ENCODE measurements around the gene PKNOX2.

PKNOX2 gene

GRCh38 chr11:125167292-125167953 is 2.9 kb downstream of the PKNOX2 start:
- TF ChIP-seq SIN3A (IDR thresholded peaks at IDR 0.05; ENCODE audit: borderline replicate concordance, insufficient read depth, low read length) (0 out of 2 replicates have a peak, but pooled peaks have one; percentile 51), POLR2AphosphoS5 (IDR thresholded peaks at IDR 0.05; ENCODE audit: low read depth, low read length) (peak; percentile 60; the same call in 1 of the 2 replicates), TAF1 (IDR thresholded peaks at IDR 0.05; ENCODE audit: borderline replicate concordance, insufficient read depth, low read length) (no peak; the same call in 1 of the 2 replicates)

GRCh38 chr11:125167954-125168835 is 3.6 kb downstream of the PKNOX2 start:
- TF ChIP-seq REST (IDR thresholded peaks at IDR 0.05; ENCODE audit: insufficient read depth in 1 of 2, low read depth in 2 of 2, low read length in 2 of 2) (no peak), SIN3A (IDR thresholded peaks at IDR 0.05; ENCODE audit: borderline replicate concordance, insufficient read depth, low read length) (0 out of 2 replicates have a peak, but pooled peaks have one; percentile 40), POLR2AphosphoS5 (IDR thresholded peaks at IDR 0.05; ENCODE audit: low read depth, low read length) (0 out of 2 replicates have a peak, but pooled peaks have one; percentile 34), FOXP2 (optimal IDR thresholded peaks at IDR 0.05; ENCODE audit: borderline replicate concordance, extremely low read depth, extremely low read length, insufficient read depth) (no peak), TAF1 (IDR thresholded peaks at IDR 0.05; ENCODE audit: borderline replicate concordance, insufficient read depth, low read length) (0 out of 2 replicates have a peak, but pooled peaks have one; percentile 5)

- peak; percentile 70; the same call in 1 of the 2 replicates for TF ChIP-seq TAF1 (IDR thresholded peaks at IDR 0.05; ENCODE audit: borderline replicate concordance, insufficient read depth, low read length)
- peak; percentile 21; the same call in 1 of the 2 replicates for TF ChIP-seq POLR2AphosphoS5 (IDR thresholded peaks at IDR 0.05; ENCODE audit: low read depth, low read length)
- TF ChIP-seq FOXP2 (optimal IDR thresholded peaks at IDR 0.05; ENCODE audit: borderline replicate concordance, extremely low read depth, extremely low read length, insufficient read depth), result no peak
- no peak for TF ChIP-seq REST (IDR thresholded peaks at IDR 0.05; ENCODE audit: insufficient read depth in 1 of 2, low read depth in 2 of 2, low read length in 2 of 2)
- TF ChIP-seq SIN3A (IDR thresholded peaks at IDR 0.05; ENCODE audit: borderline replicate concordance, insufficient read depth, low read length), result peak; percentile 40; the same call in 1 of the 2 replicates
Observed at GRCh38 chr11:125168918-125169456, 4.4 kb downstream of the PKNOX2 start.

- no peak; the same call in 1 of the 2 replicates for TF ChIP-seq SIN3A (IDR thresholded peaks at IDR 0.05; ENCODE audit: borderline replicate concordance, insufficient read depth, low read length)
- TF ChIP-seq POLR2AphosphoS5 (IDR thresholded peaks at IDR 0.05; ENCODE audit: low read depth, low read length), result peak; percentile 41; the same call in 1 of the 2 replicates
Observed at GRCh38 chr11:125170001-125170509, 5.5 kb downstream of the PKNOX2 start.

- peak in 1 of 2 experiments; percentile 44; a peak in 1 of 4 replicates for TF ChIP-seq REST (IDR thresholded peaks at IDR 0.05; ENCODE audit: insufficient read depth in 1 of 2, low read depth in 2 of 2, low read length in 2 of 2)
- TF ChIP-seq POLR2AphosphoS5 (IDR thresholded peaks at IDR 0.05; ENCODE audit: low read depth, low read length), result no peak
- peak; percentile 74; the same call in 1 of the 2 replicates for TF ChIP-seq TAF1 (IDR thresholded peaks at IDR 0.05; ENCODE audit: borderline replicate concordance, insufficient read depth, low read length)
- TF ChIP-seq FOXP2 (optimal IDR thresholded peaks at IDR 0.05; ENCODE audit: borderline replicate concordance, extremely low read depth, extremely low read length, insufficient read depth), result no peak
- peak; percentile 47; the same call in 1 of the 2 replicates for TF ChIP-seq SIN3A (IDR thresholded peaks at IDR 0.05; ENCODE audit: borderline replicate concordance, insufficient read depth, low read length)
Observed at GRCh38 chr11:125170510-125171031, 6.0 kb downstream of the PKNOX2 start.
